ENCODE results near the gene ELMO2. TPM values are rescaled to one million over a fixed set of nuclear protein-coding genes. Genes with fewer than 3 reads are reported as not detected.

Gene ELMO2
- total and polyA plus RNA-seq, 8 donors = 9.9 to 37.7 (median 22.5) TPM

DNA sequence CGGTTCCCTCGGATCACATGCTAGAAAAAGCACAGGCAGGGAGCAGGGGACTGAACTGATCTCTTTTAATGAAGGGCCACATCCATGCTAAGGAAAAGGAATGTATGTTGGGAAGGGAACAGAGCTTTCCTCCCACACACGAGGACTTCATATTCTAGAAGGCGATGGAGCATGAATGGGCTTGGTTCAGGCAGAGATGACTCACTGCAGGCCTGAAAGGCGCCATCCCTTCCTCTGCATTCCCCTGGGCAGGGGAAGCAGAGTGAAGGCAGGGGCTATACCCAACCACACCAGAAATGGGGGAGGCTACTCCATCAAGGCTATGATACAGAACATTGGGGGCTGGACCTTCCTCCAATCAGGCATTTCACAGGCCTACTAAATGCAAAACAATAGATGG, 30.6 kb downstream of the ELMO2 start:
- 87 to 95% (median 90%) methylated on average over 5 of the region's 5 CpGs for WGBS, 5 donors
- peaks cover 72 to 100% (median 100%) of the 10 kb centered on the region in 4 donors for H3K36me3 ChIP-seq

DNA sequence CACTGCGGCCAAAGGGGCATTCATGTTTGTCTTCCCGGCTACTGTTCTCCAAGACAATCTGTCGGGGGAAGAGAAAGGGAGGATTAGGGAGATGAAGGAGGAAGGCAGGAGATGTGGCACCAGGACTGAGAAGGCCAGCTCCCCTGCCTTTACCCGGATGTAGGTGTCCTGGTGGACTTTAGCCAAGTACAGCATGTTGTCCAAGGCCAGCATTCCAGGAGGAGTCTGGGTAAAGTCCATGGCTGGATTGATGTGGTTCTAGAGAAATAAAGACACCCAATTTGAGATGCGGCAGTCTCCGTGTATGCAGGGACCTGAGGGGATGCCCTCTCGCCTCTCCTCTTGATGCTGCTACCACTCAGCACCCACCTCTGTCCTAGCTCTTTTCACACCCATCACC, 32.0 kb downstream of the ELMO2 start:
- H3K27me3 ChIP-seq = no peaks in the 10 kb centered on the region

More for the DNA sequence above, 30.6 kb downstream of the ELMO2 start:
- no peaks in the 10 kb centered on the region for H3K27me3 ChIP-seq
- DNase-seq = no peak
- no peaks in the 10 kb centered on the region for H3K9me3 ChIP-seq
- TF ChIP-seq POLR2A (IDR thresholded peaks at IDR 0.05) = no peak
- no peak for TF ChIP-seq POLR2AphosphoS5 (IDR thresholded peaks at IDR 0.05)
- TF ChIP-seq EP300 (IDR thresholded peaks at IDR 0.05) = no peak
- TF ChIP-seq, protein P1, sequence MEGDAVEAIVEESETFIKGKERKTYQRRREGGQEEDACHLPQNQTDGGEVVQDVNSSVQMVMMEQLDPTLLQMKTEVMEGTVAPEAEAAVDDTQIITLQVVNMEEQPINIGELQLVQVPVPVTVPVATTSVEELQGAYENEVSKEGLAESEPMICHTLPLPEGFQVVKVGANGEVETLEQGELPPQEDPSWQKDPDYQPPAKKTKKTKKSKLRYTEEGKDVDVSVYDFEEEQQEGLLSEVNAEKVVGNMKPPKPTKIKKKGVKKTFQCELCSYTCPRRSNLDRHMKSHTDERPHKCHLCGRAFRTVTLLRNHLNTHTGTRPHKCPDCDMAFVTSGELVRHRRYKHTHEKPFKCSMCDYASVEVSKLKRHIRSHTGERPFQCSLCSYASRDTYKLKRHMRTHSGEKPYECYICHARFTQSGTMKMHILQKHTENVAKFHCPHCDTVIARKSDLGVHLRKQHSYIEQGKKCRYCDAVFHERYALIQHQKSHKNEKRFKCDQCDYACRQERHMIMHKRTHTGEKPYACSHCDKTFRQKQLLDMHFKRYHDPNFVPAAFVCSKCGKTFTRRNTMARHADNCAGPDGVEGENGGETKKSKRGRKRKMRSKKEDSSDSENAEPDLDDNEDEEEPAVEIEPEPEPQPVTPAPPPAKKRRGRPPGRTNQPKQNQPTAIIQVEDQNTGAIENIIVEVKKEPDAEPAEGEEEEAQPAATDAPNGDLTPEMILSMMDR (IDR thresholded peaks at IDR 0.05) = no peak
- no peaks in the 10 kb centered on the region for H3K4me1 ChIP-seq
- intact Hi-C loops (cut with DNase I; ENCODE audit: low total_unique reads) = no loop called here
- no peak overlapping the region for H3K4me3 ChIP-seq
- no peak overlapping the region for H3K27ac ChIP-seq

DNA sequence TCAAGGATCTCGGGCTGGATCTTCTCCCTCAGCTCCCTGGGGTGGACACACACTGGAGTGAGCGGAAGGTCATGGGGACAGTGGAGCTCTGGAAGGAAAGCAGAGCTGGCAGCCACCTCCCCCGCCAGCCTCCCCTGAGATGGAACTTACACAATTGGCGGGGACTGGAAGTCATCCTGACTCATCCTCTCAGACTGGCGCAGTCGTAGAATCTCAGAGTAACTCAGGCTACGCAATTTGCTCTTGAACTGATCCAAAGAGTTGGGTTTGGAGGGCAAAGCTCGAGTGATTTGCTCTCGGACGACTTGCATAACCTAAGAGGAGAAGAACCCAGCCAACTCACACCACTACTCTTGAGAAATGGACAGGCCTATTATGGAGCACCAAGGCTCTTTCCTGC, 34.8 kb downstream of the ELMO2 start:
- TF ChIP-seq, protein P1 (IDR thresholded peaks at IDR 0.05) = no peak
- no peak for TF ChIP-seq EP300 (IDR thresholded peaks at IDR 0.05)
- TF ChIP-seq POLR2AphosphoS5 (IDR thresholded peaks at IDR 0.05) = no peak
- no peak for TF ChIP-seq POLR2A (IDR thresholded peaks at IDR 0.05)
- H3K4me1 ChIP-seq = no peaks in the 10 kb centered on the region
- H3K9me3 ChIP-seq = no peaks in the 10 kb centered on the region
- intact Hi-C loops (cut with DNase I; ENCODE audit: low total_unique reads) = no loop called here
- no peaks in the 10 kb centered on the region for H3K27me3 ChIP-seq
- H3K36me3 ChIP-seq = peaks cover 88 to 100% (median 100%) of the 10 kb centered on the region in 4 donors
- DNase-seq = no peak
- H3K4me3 ChIP-seq = no peak overlapping the region
- no peak overlapping the region for H3K27ac ChIP-seq
- WGBS, 5 donors = 91 to 96% (median 95%) methylated on average over 10 of the region's 10 CpGs

More for the DNA sequence above, 32.0 kb downstream of the ELMO2 start:
- no peak for DNase-seq
- 85 to 93% (median 88%) methylated on average over 7 of the region's 7 CpGs for WGBS, 5 donors
- Histone ChIP-seq H3K36me3 (peaks cover 74 to 100% (median 100%) of the 10 kb centered on the region in 4 donors), H3K4me1 (no peaks in the 10 kb centered on the region), H3K27ac (no peak overlapping the region), H3K4me3 (no peak overlapping the region), H3K9me3 (no peaks in the 10 kb centered on the region)
- intact Hi-C loops (cut with DNase I; ENCODE audit: low total_unique reads) = no loop called here
- TF ChIP-seq, protein P1 (IDR thresholded peaks at IDR 0.05) = no peak
- TF ChIP-seq POLR2AphosphoS5 (IDR thresholded peaks at IDR 0.05) = no peak
- no peak for TF ChIP-seq EP300 (IDR thresholded peaks at IDR 0.05)
- TF ChIP-seq POLR2A (IDR thresholded peaks at IDR 0.05) = no peak

DNA sequence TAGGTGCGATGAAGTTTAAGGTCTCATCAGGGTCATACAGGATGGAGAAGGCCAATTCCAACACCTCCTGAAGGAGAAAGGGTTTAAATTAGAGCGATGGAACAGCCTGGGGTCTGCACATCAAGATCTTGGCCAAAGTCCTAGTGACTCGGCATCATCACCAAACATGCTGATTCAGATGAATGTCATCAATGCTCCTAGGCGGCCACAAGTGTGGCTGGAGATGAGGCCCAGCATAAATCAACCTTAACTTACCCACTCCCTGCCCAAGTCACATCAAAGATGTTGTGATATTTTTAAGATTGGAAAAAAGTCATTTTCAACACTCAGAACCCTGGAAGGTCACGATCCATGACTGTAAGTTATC, 37.5 kb downstream of the ELMO2 start:
- no peaks in the 10 kb centered on the region for H3K9me3 ChIP-seq
- H3K4me3 ChIP-seq = no peak overlapping the region
- TF ChIP-seq POLR2AphosphoS5 (IDR thresholded peaks at IDR 0.05) = no peak
- TF ChIP-seq POLR2A (IDR thresholded peaks at IDR 0.05) = no peak
- TF ChIP-seq, protein P1 (IDR thresholded peaks at IDR 0.05) = no peak
- TF ChIP-seq EP300 (IDR thresholded peaks at IDR 0.05) = no peak
- peaks cover 7 to 17% (median 13%) of the 10 kb centered on the region in 4 donors for H3K4me1 ChIP-seq
- no peak overlapping the region for H3K27ac ChIP-seq
- intact Hi-C loops (cut with DNase I; ENCODE audit: low total_unique reads) = no loop called here
- no peaks in the 10 kb centered on the region for H3K27me3 ChIP-seq
- peaks cover 72 to 89% (median 86%) of the 10 kb centered on the region in 4 donors for H3K36me3 ChIP-seq
- 86 to 94% (median 93%) methylated on average over 5 of the region's 5 CpGs for WGBS, 5 donors
- no peak for DNase-seq

All from stomach (tissue), 9 donors.